Loucy (cell line): ENCODE results near the gene ZBED6.

Source experiments
- H2AFZ ChIP-seq: fragments of 200-600 bp; sonication (generic); 2 replicates; pipeline ENCODE4 v1.6.0; 2016; ENCODE audit warnings: antibody characterized with exemption, mild to moderate bottlenecking, low read length, moderate library complexity
- H3F3A ChIP-seq: fragments of 200-600 bp; 2 replicates; pipeline ENCODE4 v1.6.0; 2016; ENCODE audit warnings: antibody characterized with exemption, low read depth, mild to moderate bottlenecking
- H3K27me3 ChIP-seq: fragments of 200-600 bp; sonication (generic); 2 replicates; pipeline ENCODE4 v1.6.1; 2014; ENCODE audit warnings: low read length, mild to moderate bottlenecking; ENCODE audit not compliant: insufficient read depth, poor library complexity, severe bottlenecking
- H3K36me3 ChIP-seq: fragments of 200-600 bp; sonication (generic); 2 replicates; pipeline ENCODE4 v1.6.1; 2016; ENCODE audit warnings: low read length; ENCODE audit not compliant: insufficient read depth
- H3K4me1 ChIP-seq: fragments of 200-600 bp; sonication (generic); 2 replicates; pipeline ENCODE4 v1.5.1; 2014; ENCODE audit warnings: low read length, mild to moderate bottlenecking; ENCODE audit not compliant: insufficient read depth, poor library complexity, severe bottlenecking
- H3K4me2 ChIP-seq: fragments of 200-600 bp; sonication (generic); 2 replicates; pipeline ENCODE4 v1.6.0; 2014; ENCODE audit warnings: antibody characterized with exemption, low read length, low read depth, mild to moderate bottlenecking; ENCODE audit not compliant: poor library complexity, severe bottlenecking
- H3K4me3 ChIP-seq: fragments of 200-600 bp; sonication (generic); 2 replicates; pipeline ENCODE4 v1.5.1; 2014; ENCODE audit warnings: low read length, mild to moderate bottlenecking, mixed read lengths; ENCODE audit not compliant: poor library complexity, severe bottlenecking
- H3K79me2 ChIP-seq: fragments of 200-600 bp; sonication (generic); 2 replicates; pipeline ENCODE4 v1.6.1; 2014; ENCODE audit warnings: low read length; ENCODE audit not compliant: insufficient read depth
- H3K9ac ChIP-seq: fragments of 200-600 bp; sonication (generic); 2 replicates; pipeline ENCODE4 v1.6.0; 2014; ENCODE audit warnings: mild to moderate bottlenecking, low read depth, low read length, moderate library complexity; ENCODE audit not compliant: poor library complexity, severe bottlenecking
- H3K9me2 ChIP-seq: fragments of 200-600 bp; sonication (generic); replicated peaks from 2 replicates; pipeline ENCODE4 v1.6.1; 2016; ENCODE audit warnings: low read depth, low read length, mixed read lengths
- H3K9me3 ChIP-seq: fragments of 200-600 bp; sonication (generic); 2 replicates; pipeline ENCODE4 v1.6.1; 2014; ENCODE audit warnings: mild to moderate bottlenecking, antibody characterized with exemption, low read length, low read depth; ENCODE audit not compliant: insufficient read depth
- H4K20me1 ChIP-seq: fragments of 200-600 bp; sonication (generic); 2 replicates; pipeline ENCODE4 v1.6.0; 2014; ENCODE audit warnings: antibody characterized with exemption, low read length, mild to moderate bottlenecking; ENCODE audit not compliant: insufficient read depth, poor library complexity, severe bottlenecking
- CTCF ChIP-seq: fragments of 200-600 bp; sonication (generic); conservative IDR thresholded peaks from 2 replicates; pipeline ENCODE4 v1.5.1; 2014; ENCODE audit warnings: mild to moderate bottlenecking, antibody characterized with exemption, low read length
- EZH2phosphoT487 ChIP-seq: fragments of 200-600 bp; IDR thresholded peaks from 2 replicates; pipeline ENCODE4 v1.6.1; 2018; ENCODE audit warnings: antibody characterized with exemption, mild to moderate bottlenecking, moderate library complexity, borderline replicate concordance

Gene ZBED6

GRCh38 chr1:203840208-203840808 is 44.9 kb downstream of the ZBED6 start:
- no peaks in the 10 kb centered on the region for H3K4me1 ChIP-seq
- peaks cover 81% of the 10 kb centered on the region for H3K36me3 ChIP-seq
- H3K79me2 ChIP-seq: peaks cover 7% of the 10 kb centered on the region; the same call in 1 of the 2 replicates
- H3K4me3 ChIP-seq: no peak overlapping the region
- no peak overlapping the region for H3K4me2 ChIP-seq
- no peaks in the 10 kb centered on the region; the same call in 1 of the 2 replicates for H3F3A ChIP-seq
- no peak overlapping the region for H2AFZ ChIP-seq
- no peaks in the 10 kb centered on the region for H3K9me2 ChIP-seq
- H3K9ac ChIP-seq: no peak overlapping the region
- H3K9me3 ChIP-seq: no peaks in the 10 kb centered on the region
- no peak for TF ChIP-seq EZH2phosphoT487
- no peak for TF ChIP-seq CTCF
- H3K27me3 ChIP-seq: no peaks in the 10 kb centered on the region
- peaks cover 6% of the 10 kb centered on the region for H4K20me1 ChIP-seq

- Histone ChIP-seq H3K4me1 (no peaks in the 10 kb centered on the region), H3K36me3 (peaks cover 81% of the 10 kb centered on the region), H3K4me2 (no peak overlapping the region), H3F3A (no peaks in the 10 kb centered on the region; the same call in 1 of the 2 replicates), H3K4me3 (no peak overlapping the region), H3K9me3 (no peaks in the 10 kb centered on the region), H3K27me3 (no peaks in the 10 kb centered on the region), H3K9me2 (no peaks in the 10 kb centered on the region), H2AFZ (no peak overlapping the region), H4K20me1 (peaks cover 6% of the 10 kb centered on the region), H3K79me2 (peaks cover 8% of the 10 kb centered on the region; the same call in 1 of the 2 replicates), H3K9ac (no peak overlapping the region)
- no peak for TF ChIP-seq CTCF
- TF ChIP-seq EZH2phosphoT487: no peak
Measured at GRCh38 chr1:203842559-203842876, 47.1 kb downstream of the ZBED6 start.

GRCh38 chr1:203843435-203843834 is 48.0 kb downstream of the ZBED6 start:
- no peak overlapping the region for H2AFZ ChIP-seq
- TF ChIP-seq EZH2phosphoT487 (no peak), CTCF (no peak)
- H3F3A ChIP-seq: no peaks in the 10 kb centered on the region; the same call in 1 of the 2 replicates
- no peaks in the 10 kb centered on the region for H3K9me2 ChIP-seq
- no peak overlapping the region for H3K4me2 ChIP-seq
- no peaks in the 10 kb centered on the region for H3K4me1 ChIP-seq
- peaks cover 81% of the 10 kb centered on the region for H3K36me3 ChIP-seq
- no peak overlapping the region for H3K4me3 ChIP-seq
- H3K27me3 ChIP-seq: no peaks in the 10 kb centered on the region
- peaks cover 8% of the 10 kb centered on the region; the same call in 1 of the 2 replicates for H3K79me2 ChIP-seq
- no peak overlapping the region for H3K9ac ChIP-seq
- no peaks in the 10 kb centered on the region for H3K9me3 ChIP-seq
- peaks cover 6% of the 10 kb centered on the region for H4K20me1 ChIP-seq
